ENCODE measurements around the gene SGPP2. TPM values are rescaled to one million over a fixed set of nuclear protein-coding genes. Genes with fewer than 3 reads are reported as not detected.

Gene SGPP2
- total and polyA plus RNA-seq, 2 of the 4 experiments (the other 2 are of a cell fraction) = not detected

- CTCF ChIA-PET = no interaction called here
- H3K79me1 ChIP-seq (ENCODE audit: low read depth in 1 of 2, low read length in 2 of 2) = peaks cover 0 to 8% of the 10 kb centered on the region in 2 experiments; a peak in 1 of 4 replicates
- no peaks in the 10 kb centered on the region for H4K20me1 ChIP-seq (ENCODE audit: insufficient read depth, low read length)
- no peaks in the 10 kb centered on the region for H3K9me1 ChIP-seq (ENCODE audit: insufficient read depth, low read length)
- no peaks in the 10 kb centered on the region for H3K9me3 ChIP-seq (ENCODE audit: control insufficient read depth, insufficient read depth, low read length)
- no peak overlapping the region for H4K5ac ChIP-seq (ENCODE audit: low read depth, low read length)
- no peak overlapping the region for H3K9ac ChIP-seq (ENCODE audit: low read depth, low read length)
- H2AK9ac ChIP-seq (replicated peaks; ENCODE audit: low read depth, low read length, poor library complexity) = no peak overlapping the region
- H3K4me3 ChIP-seq (ENCODE audit: insufficient read depth, low read depth, low read length) = no peak overlapping the region
- H3K56ac ChIP-seq (ENCODE audit: extremely low read depth, insufficient read depth, low read length) = no peak overlapping the region
- no peak overlapping the region for H2BK20ac ChIP-seq (ENCODE audit: low read depth, low read length)
- POLR2A ChIA-PET (ENCODE audit: unreplicated experiment) = no interaction called here
- H3K14ac ChIP-seq (replicated peaks; ENCODE audit: low read depth, low read length) = no peak overlapping the region
- H3K4ac ChIP-seq (ENCODE audit: low read depth, low read length) = no peak overlapping the region
- no peak overlapping the region for H2AK5ac ChIP-seq (ENCODE audit: low read depth, low read length)
- DNase-seq (peak; percentile 3), ATAC-seq (ENCODE audit: low read depth) (no peak)
- H2BK120ac ChIP-seq (ENCODE audit: low read depth, low read length) = no peak overlapping the region
- intact Hi-C loops (cut with micrococcal nuclease) (no loop called here), dilution Hi-C loops (cut with HindIII; ENCODE audit: low sequenced_read_pairs, unreplicated experiment) (no loop called here), in situ Hi-C loops (cut with MboI; ENCODE audit: low sequenced_read_pairs) (no loop called here)
- no peak overlapping the region for H3K18ac ChIP-seq (ENCODE audit: low read depth, low read length)
- no peak overlapping the region for H3K27ac ChIP-seq (ENCODE audit: insufficient read depth, low read length)
- H3K23ac ChIP-seq (ENCODE audit: low read depth, low read length) = no peak overlapping the region
- TF ChIP-seq MXI1 (IDR thresholded peaks at IDR 0.05; ENCODE audit: borderline replicate concordance, low read depth, low read length) = no peak
- TF ChIP-seq CEBPB (IDR thresholded peaks at IDR 0.05; ENCODE audit: low read depth, low read length) = no peak
- no peak for TF ChIP-seq MAFK (IDR thresholded peaks at IDR 0.05; ENCODE audit: low read depth, low read length)
- TF ChIP-seq CTCF (conservative IDR thresholded peaks at IDR 0.05; ENCODE audit: low read depth, low read length) = no peak
- TF ChIP-seq NFE2L2 (IDR thresholded peaks at IDR 0.05; ENCODE audit: low read depth, low read length) = no peak
- no peak for TF ChIP-seq BHLHE40 (IDR thresholded peaks at IDR 0.05; ENCODE audit: low read depth, low read length)
- no peak for TF ChIP-seq FOS (IDR thresholded peaks at IDR 0.05; ENCODE audit: low read depth, low read length)
- TF ChIP-seq CHD1 (IDR thresholded peaks at IDR 0.05; ENCODE audit: low read depth, low read length) = no peak
- TF ChIP-seq RAD21 (IDR thresholded peaks at IDR 0.05; ENCODE audit: low read length) = no peak
- no peak for TF ChIP-seq USF2 (IDR thresholded peaks at IDR 0.05; ENCODE audit: low read depth, low read length)
- no peak for TF ChIP-seq RCOR1 (IDR thresholded peaks at IDR 0.05; ENCODE audit: insufficient replicate concordance, low read length)
- no peak for TF ChIP-seq SMC3 (IDR thresholded peaks at IDR 0.05; ENCODE audit: low read depth, low read length)
- no peak overlapping the region for H4K91ac ChIP-seq (ENCODE audit: insufficient read depth, low read depth, low read length)
- no peaks in the 10 kb centered on the region for H3K4me1 ChIP-seq (ENCODE audit: control insufficient read depth, insufficient read depth, low read length)
- no peak overlapping the region for H2AFZ ChIP-seq (replicated peaks; ENCODE audit: low read length, poor library complexity)
- no peak overlapping the region for H4K8ac ChIP-seq (ENCODE audit: low read depth in 2 of 2, low read length in 2 of 2)
- no peaks in the 10 kb centered on the region for H3K27me3 ChIP-seq (ENCODE audit: control insufficient read depth, insufficient read depth, low read length)
- 67% methylated on average over 1 of the region's 3 CpGs; no CpG with 5 or more reads in 1 of the 2 experiments for WGBS, 2 experiments (ENCODE audit: extremely low coverage in 2 of 2, insufficient read length in 1 of 2)
- no peak overlapping the region for H2BK15ac ChIP-seq (ENCODE audit: low read depth, low read length)
- BruUV-seq (replicated peaks) = no TSS peak
- no peak overlapping the region for H2BK5ac ChIP-seq (ENCODE audit: low read depth, low read length, poor library complexity, severe bottlenecking)
- peaks cover 3% of the 10 kb centered on the region for H3K36me3 ChIP-seq (ENCODE audit: control insufficient read depth, insufficient read depth, low read length)
- H3K4me2 ChIP-seq (ENCODE audit: low read depth, low read length) = no peak overlapping the region
Measured at GRCh38 chr2:222609381-222609780, 185.0 kb downstream of the SGPP2 start.

All from IMR-90 (cell line).